CD4-positive, alpha-beta memory T cell (primary cell): ENCODE data around the gene DMRT1. TPM values are rescaled to one million over a fixed set of nuclear protein-coding genes. Genes with fewer than 3 reads are reported as not detected.

Source experiments
- CTCF ChIA-PET: fragments of 350-600 bp; sonication (Branson Sonifier 250); formaldehyde crosslinking; loops from one replicate; lab custom pipeline; 2021; ENCODE audit warnings: inconsistent platforms; ENCODE audit not compliant: partially characterized antibody; lab: Charles Lee
- POLR2A ChIA-PET: fragments of 350-600 bp; sonication (Branson Sonifier 250); formaldehyde crosslinking; loops from one replicate; lab custom pipeline; 2021; ENCODE audit not compliant: partially characterized antibody; lab: Charles Lee
- DNase-seq, 5 donors: peaks; one replicate each; pipeline versions ENCODE4 v3.0.0 to v3.0.0-alpha.2; 2020 to 2022; ENCODE audit warnings: mixed read lengths in 1 of 5
- H3K27ac ChIP-seq: one replicate; pipeline ENCODE4 v1.7.0; 2013; ENCODE audit warnings: low read depth, low read length
- H3K27me3 ChIP-seq: 2 replicates; pipeline ENCODE4 v1.7.0; 2013; ENCODE audit warnings: mild to moderate bottlenecking, low read length, moderate library complexity; ENCODE audit not compliant: insufficient read depth
- H3K36me3 ChIP-seq: 2 replicates; pipeline ENCODE4 v1.7.0; 2013; ENCODE audit warnings: mild to moderate bottlenecking, low read length, moderate library complexity; ENCODE audit not compliant: insufficient read depth
- H3K4me1 ChIP-seq: 2 replicates; pipeline ENCODE4 v1.7.0; 2013; ENCODE audit warnings: mild to moderate bottlenecking, low read length, moderate library complexity; ENCODE audit not compliant: insufficient read depth
- H3K4me3 ChIP-seq, 2 donors: one replicate each; pipeline ENCODE4 v1.7.0; 2013; ENCODE audit warnings: low read length in 2 of 2, mild to moderate bottlenecking in 1 of 2
- H3K9me3 ChIP-seq, 2 donors: one replicate each; pipeline ENCODE4 v1.7.0; 2013; ENCODE audit warnings: low read length in 2 of 2, control low read depth in 1 of 2; ENCODE audit not compliant: control insufficient read depth in 1 of 2
- H3K27ac Mint-ChIP-seq, 7 donors: one replicate each; pipeline ENCODE4 v1.8.0; 2020 to 2021; ENCODE audit warnings: mixed read lengths in 7 of 7, mild to moderate bottlenecking in 6 of 7, inconsistent platforms in 3 of 7, moderate library complexity in 3 of 7
- H3K27me3 Mint-ChIP-seq, 2 donors: one replicate each; pipeline ENCODE4 v1.8.0; 2020 to 2021; ENCODE audit warnings: mixed read lengths in 2 of 2
- H3K36me3 Mint-ChIP-seq, 2 donors: one replicate each; pipeline ENCODE4 v1.8.0; 2020 to 2021; ENCODE audit warnings: mixed read lengths in 2 of 2, inconsistent platforms in 1 of 2, mild to moderate bottlenecking in 1 of 2
- H3K4me1 Mint-ChIP-seq, 4 donors: one replicate each; pipeline ENCODE4 v1.8.0; 2020 to 2021; ENCODE audit warnings: mixed read lengths in 4 of 4, mild to moderate bottlenecking in 1 of 4
- H3K4me3 Mint-ChIP-seq, 8 donors: one replicate each; pipeline ENCODE4 v1.8.0; 2020 to 2021; ENCODE audit warnings: mixed read lengths in 8 of 8, mild to moderate bottlenecking in 7 of 8, moderate library complexity in 6 of 8, inconsistent platforms in 3 of 8
- H3K9me3 Mint-ChIP-seq, 8 donors: one replicate each; pipeline ENCODE4 v1.8.0; 2020 to 2021; ENCODE audit warnings: mixed read lengths in 8 of 8, mild to moderate bottlenecking in 5 of 8, inconsistent platforms in 3 of 8, moderate library complexity in 1 of 8
- intact Hi-C: fragments of 100-400 bp; cut with micrococcal nuclease; formaldehyde crosslinking; loops from one replicate; pipeline ENCODE4 v1.15.1; 2023
- polyA plus RNA-seq, 2 donors: library from polyadenylated mRNA; unstranded; fragments of 300-500 nt; fragmentation: Illumina TruSeq; gene quantifications; one replicate each; pipeline ENCODE4 v1.2.3, GENCODE V29; 2021
- total RNA-seq, 2 experiments: library from RNA; stranded (reverse); gene quantifications; one replicate each; pipeline ENCODE4 v1.2.3, GENCODE V29; 2021

DMRT1 gene
- total and polyA plus RNA-seq, 4 experiments from 2014 or later = not detected

GRCh38 chr9:970151-970996 is 128.9 kb downstream of the DMRT1 start:
- H3K9me3 Mint-ChIP-seq = peaks cover 0 to 21% (median 5%) of the 10 kb centered on the region in 8 donors
- H3K27me3 Mint-ChIP-seq = peaks cover 59 to 61% of the 10 kb centered on the region in 2 donors
- POLR2A ChIA-PET = no interaction called here
- no peak for DNase-seq
- Histone ChIP-seq H3K27ac (no peak overlapping the region), H3K27me3 (peaks cover 77% of the 10 kb centered on the region), H3K36me3 (no peaks in the 10 kb centered on the region), H3K9me3 (no peaks in the 10 kb centered on the region), H3K4me3 (no peak overlapping the region), H3K4me1 (peaks cover 18% of the 10 kb centered on the region)
- intact Hi-C loops = no loop called here
- H3K36me3 Mint-ChIP-seq = no peaks in the 10 kb centered on the region
- H3K4me3 Mint-ChIP-seq = peak overlapping the region in 5 of 8 donors; percentile 43 to 58 (median 47)
- CTCF ChIA-PET = no interaction called here
- H3K27ac Mint-ChIP-seq = no peak overlapping the region
- peaks cover 10 to 33% (median 20%) of the 10 kb centered on the region in 4 donors for H3K4me1 Mint-ChIP-seq

- CTCF ChIA-PET = no interaction called here
Observed at GRCh38 chr9:971901-972500, 130.5 kb downstream of the DMRT1 start.

GRCh38 chr9:972501-973294 is 131.2 kb downstream of the DMRT1 start:
- peaks cover 18% of the 10 kb centered on the region for H3K4me1 ChIP-seq
- CTCF ChIA-PET = no interaction called here
- Mint-ChIP-seq H3K27ac (no peak overlapping the region), H3K9me3 (peaks cover 0 to 15% (median 5%) of the 10 kb centered on the region in 8 donors), H3K4me3 (peak overlapping the region in 7 of 8 donors; percentile 13 to 49 (median 20)), H3K4me1 (peaks cover 11 to 40% (median 20%) of the 10 kb centered on the region in 4 donors), H3K36me3 (no peaks in the 10 kb centered on the region), H3K27me3 (peaks cover 47 to 59% of the 10 kb centered on the region in 2 donors)
- POLR2A ChIA-PET = no interaction called here
- peaks cover 77% of the 10 kb centered on the region for H3K27me3 ChIP-seq
- intact Hi-C loops = no loop called here
- no peak overlapping the region for H3K4me3 ChIP-seq
- DNase-seq = no peak
- H3K36me3 ChIP-seq = no peaks in the 10 kb centered on the region
- H3K9me3 ChIP-seq = no peaks in the 10 kb centered on the region
- no peak overlapping the region for H3K27ac ChIP-seq

More at GRCh38 chr9:971901-972500, 130.5 kb downstream of the DMRT1 start:
- H3K27ac ChIP-seq = no peak overlapping the region
- no peak overlapping the region for H3K4me3 ChIP-seq
- no peak overlapping the region for H3K27ac Mint-ChIP-seq
- H3K9me3 ChIP-seq = no peaks in the 10 kb centered on the region
- POLR2A ChIA-PET = no interaction called here
- peaks cover 53 to 58% of the 10 kb centered on the region in 2 donors for H3K27me3 Mint-ChIP-seq
- H3K36me3 ChIP-seq = no peaks in the 10 kb centered on the region
- no peaks in the 10 kb centered on the region for H3K36me3 Mint-ChIP-seq
- H3K4me1 Mint-ChIP-seq = peaks cover 11 to 40% (median 20%) of the 10 kb centered on the region in 4 donors
- intact Hi-C loops = no loop called here
- H3K4me3 Mint-ChIP-seq = peak overlapping the region in 7 of 8 donors; percentile 13 to 66 (median 35)
- H3K4me1 ChIP-seq = peaks cover 18% of the 10 kb centered on the region
- peaks cover 0 to 21% (median 5%) of the 10 kb centered on the region in 8 donors for H3K9me3 Mint-ChIP-seq
- peaks cover 79% of the 10 kb centered on the region for H3K27me3 ChIP-seq
- DNase-seq = no peak

- Mint-ChIP-seq H3K27ac (no peak overlapping the region), H3K36me3 (no peaks in the 10 kb centered on the region), H3K4me3 (peak overlapping the region in 6 of 8 donors; percentile 1 to 54 (median 40)), H3K9me3 (peaks cover 0 to 12% (median 5%) of the 10 kb centered on the region in 8 donors), H3K27me3 (peaks cover 48 to 61% of the 10 kb centered on the region in 2 donors), H3K4me1 (peaks cover 11 to 36% (median 20%) of the 10 kb centered on the region in 4 donors)
- Histone ChIP-seq H3K9me3 (no peaks in the 10 kb centered on the region), H3K27me3 (peaks cover 77% of the 10 kb centered on the region), H3K27ac (no peak overlapping the region), H3K36me3 (no peaks in the 10 kb centered on the region), H3K4me3 (no peak overlapping the region), H3K4me1 (peaks cover 18% of the 10 kb centered on the region)
- intact Hi-C loops = no loop called here
- ChIA-PET POLR2A (no interaction called here), CTCF (no interaction called here)
- DNase-seq = no peak
Observed at GRCh38 chr9:973295-973834, 131.9 kb downstream of the DMRT1 start.

- peaks cover 46 to 60% of the 10 kb centered on the region in 2 donors for H3K27me3 Mint-ChIP-seq
- CTCF ChIA-PET = no interaction called here
Observed at GRCh38 chr9:974031-974995, 132.8 kb downstream of the DMRT1 start.

More at GRCh38 chr9:974031-974995, 132.8 kb downstream of the DMRT1 start:
- Histone ChIP-seq H3K4me3 (no peak overlapping the region), H3K36me3 (no peaks in the 10 kb centered on the region), H3K27me3 (peaks cover 72% of the 10 kb centered on the region), H3K27ac (no peak overlapping the region), H3K9me3 (no peaks in the 10 kb centered on the region), H3K4me1 (peaks cover 18% of the 10 kb centered on the region)
- peak overlapping the region in 2 of 8 donors; percentile 31 to 48 for H3K4me3 Mint-ChIP-seq
- H3K27ac Mint-ChIP-seq = no peak overlapping the region
- peaks cover 9 to 33% (median 16%) of the 10 kb centered on the region in 4 donors for H3K4me1 Mint-ChIP-seq
- POLR2A ChIA-PET = interaction anchor here (0.6 kb wide), 1 partner anchor 69 kb away, joined by 4 read pairs; no protein-coding TSS in a partner anchor
- intact Hi-C loops = no loop called here
- H3K36me3 Mint-ChIP-seq = no peaks in the 10 kb centered on the region
- peaks cover 0 to 6% (median 2%) of the 10 kb centered on the region in 8 donors for H3K9me3 Mint-ChIP-seq
- no peak for DNase-seq
